ENCODE measurements around the gene CDC42BPA. TPM values are rescaled to one million over a fixed set of nuclear protein-coding genes. Genes with fewer than 3 reads are reported as not detected.
"Not testable (repeated sequence)": the region's sequence is repeated elsewhere in the genome, so short reads cannot be mapped to it uniquely, and the experiment has no call there.

The CDC42BPA gene
- total and polyA plus RNA-seq, 5 donors: 12.9 to 38.0 (median 36.5) TPM

DNA sequence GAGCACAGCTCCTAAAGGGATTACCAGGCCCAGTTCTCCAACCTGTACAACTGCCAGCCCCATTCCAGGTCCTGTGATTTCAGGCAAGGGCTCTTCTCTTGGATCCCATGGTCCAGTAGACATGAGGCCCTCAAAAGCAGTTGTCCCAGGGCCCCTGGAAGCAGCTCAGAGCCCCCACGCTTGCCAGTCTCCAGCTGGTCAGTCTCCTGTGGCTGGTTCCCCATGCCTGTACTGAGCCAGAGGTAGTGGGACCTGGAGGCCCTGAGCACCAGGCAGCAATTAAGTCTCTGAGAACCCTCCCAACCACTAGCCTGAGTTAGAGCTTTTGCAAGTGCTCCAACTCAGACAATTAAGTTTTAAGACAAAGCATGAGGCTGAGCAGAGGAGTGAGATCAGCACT, 36.9 kb downstream of the CDC42BPA start:
- 100% methylated on average over 1 of the region's 1 CpG for WGBS
- DNase-seq (no peak), ATAC-seq (peak in 1 of 2 donors; percentile 29)
- H3K9me3 ChIP-seq (ENCODE audit: control insufficient read depth, low read length): no peaks in the 10 kb centered on the region
- no peaks in the 10 kb centered on the region for H3K27me3 ChIP-seq (ENCODE audit: control insufficient read depth, insufficient read depth)
- H3K4me3 ChIP-seq (ENCODE audit: low read length): no peak overlapping the region
- no peak overlapping the region for H3K27ac ChIP-seq (ENCODE audit: low read length)
- intact Hi-C loops (cut with DNase I): no loop called here
- H3K4me1 ChIP-seq (ENCODE audit: control insufficient read depth, insufficient read depth, low read length): peaks cover 2% of the 10 kb centered on the region

DNA sequence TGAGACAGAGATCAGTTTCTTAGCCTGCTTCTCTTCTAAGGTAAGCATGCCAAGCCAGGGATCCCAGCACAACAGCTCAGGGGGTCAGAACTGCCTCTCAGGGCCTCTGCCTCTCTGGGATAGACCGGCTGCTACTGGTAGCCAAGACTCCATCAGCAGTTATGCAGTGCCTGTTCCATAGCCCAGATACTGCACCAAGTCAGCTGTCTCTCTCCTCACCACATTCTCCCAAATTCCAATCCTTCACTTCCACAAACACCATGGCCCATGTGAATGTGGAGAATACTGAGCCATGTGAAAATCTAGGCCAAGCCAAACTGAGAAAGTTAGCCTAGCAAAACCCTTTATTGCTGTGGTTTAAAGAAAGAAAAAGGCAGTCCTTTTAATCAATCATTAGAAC, 37.5 kb downstream of the CDC42BPA start:
- Histone ChIP-seq H3K4me3 (ENCODE audit: low read length) (no peak overlapping the region), H3K27me3 (ENCODE audit: control insufficient read depth, insufficient read depth) (no peaks in the 10 kb centered on the region), H3K27ac (ENCODE audit: low read length) (no peak overlapping the region), H3K4me1 (ENCODE audit: control insufficient read depth, insufficient read depth, low read length) (peaks cover 2% of the 10 kb centered on the region), H3K9me3 (ENCODE audit: control insufficient read depth, low read length) (no peaks in the 10 kb centered on the region)
- ATAC-seq (no peak), DNase-seq (no peak)
- intact Hi-C loops (cut with DNase I): no loop called here
- WGBS: 95% methylated on average over 1 of the region's 1 CpG

DNA sequence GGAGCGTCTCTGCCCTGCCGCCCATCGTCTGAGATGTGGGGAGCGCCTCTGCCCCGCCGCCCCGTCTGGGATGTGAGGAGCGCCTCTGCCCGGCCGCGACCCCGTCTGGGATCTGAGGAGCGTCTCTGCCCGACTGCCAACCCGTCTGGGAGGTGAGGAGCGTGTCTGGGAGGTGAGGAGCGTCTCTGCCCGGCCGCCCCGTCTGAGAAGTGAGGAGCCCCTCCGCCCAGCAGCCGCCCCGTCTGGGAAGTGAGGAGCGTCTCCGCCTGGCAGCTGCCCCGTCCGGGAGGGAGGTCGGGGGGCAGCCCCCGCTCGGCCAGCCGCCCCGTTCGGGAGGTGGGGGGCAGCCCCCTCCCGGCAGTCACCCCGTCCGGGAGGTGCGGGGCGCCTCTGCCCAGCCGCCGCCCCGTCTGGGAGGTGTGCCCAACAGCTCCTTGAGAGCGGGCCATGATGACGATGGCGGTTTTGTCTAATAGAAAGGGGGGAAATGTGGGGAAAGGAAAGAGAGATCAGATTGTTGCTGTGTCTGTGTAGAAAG, 42.1 kb downstream of the CDC42BPA start:
- ATAC-seq; H3K4me1 ChIP-seq (ENCODE audit: control insufficient read depth, insufficient read depth, low read length); H3K27ac ChIP-seq (ENCODE audit: low read length); intact Hi-C loops (cut with DNase I); H3K27me3 ChIP-seq (ENCODE audit: control insufficient read depth, insufficient read depth); H3K4me3 ChIP-seq (ENCODE audit: low read length); H3K9me3 ChIP-seq (ENCODE audit: control insufficient read depth, low read length): not testable (repeated sequence)
- WGBS: 96% methylated on average over 44 of the region's 44 CpGs
- DNase-seq: peak in 2 of 3 donors; percentile 26 to 59

DNA sequence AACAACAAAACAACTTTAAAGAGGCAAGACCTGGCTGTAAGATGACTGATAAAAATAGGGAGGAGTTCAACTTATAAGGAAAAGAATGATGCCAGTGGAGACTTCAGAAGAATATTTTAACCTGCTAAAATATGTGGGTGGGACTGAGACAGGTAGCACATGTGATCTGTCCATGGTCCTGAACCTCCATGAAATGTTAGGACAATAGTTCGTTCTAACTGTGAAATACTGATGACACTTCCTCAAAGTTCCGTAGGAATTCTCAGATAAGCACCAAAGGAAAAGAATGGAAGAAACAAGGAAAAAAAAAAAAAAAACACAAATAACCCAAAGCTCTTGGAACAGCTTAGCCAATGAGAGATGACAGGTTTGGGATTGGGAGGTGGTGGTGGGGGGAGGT, 44.7 kb downstream of the CDC42BPA start:
- ATAC-seq: no peak
- Histone ChIP-seq H3K4me1 (ENCODE audit: control insufficient read depth, insufficient read depth, low read length) (no peaks in the 10 kb centered on the region), H3K4me3 (ENCODE audit: low read length) (no peak overlapping the region), H3K27ac (ENCODE audit: low read length) (no peak overlapping the region), H3K27me3 (ENCODE audit: control insufficient read depth, insufficient read depth) (no peaks in the 10 kb centered on the region), H3K9me3 (ENCODE audit: control insufficient read depth, low read length) (no peaks in the 10 kb centered on the region)
- WGBS: 21% methylated on average over 2 of the region's 2 CpGs
- DNase-seq: no peak
- intact Hi-C loops (cut with DNase I): no loop called here

GRCh38 chr1:227272428-227272827, 45.9 kb downstream of the CDC42BPA start:
- H3K27ac ChIP-seq (ENCODE audit: low read length): no peak overlapping the region
- ATAC-seq (no peak), DNase-seq (no peak)
- intact Hi-C loops (cut with DNase I): no loop called here
- no peaks in the 10 kb centered on the region for H3K9me3 ChIP-seq (ENCODE audit: control insufficient read depth, low read length)
- H3K27me3 ChIP-seq (ENCODE audit: control insufficient read depth, insufficient read depth): no peaks in the 10 kb centered on the region
- H3K4me3 ChIP-seq (ENCODE audit: low read length): no peak overlapping the region
- no peaks in the 10 kb centered on the region for H3K4me1 ChIP-seq (ENCODE audit: control insufficient read depth, insufficient read depth, low read length)

DNA sequence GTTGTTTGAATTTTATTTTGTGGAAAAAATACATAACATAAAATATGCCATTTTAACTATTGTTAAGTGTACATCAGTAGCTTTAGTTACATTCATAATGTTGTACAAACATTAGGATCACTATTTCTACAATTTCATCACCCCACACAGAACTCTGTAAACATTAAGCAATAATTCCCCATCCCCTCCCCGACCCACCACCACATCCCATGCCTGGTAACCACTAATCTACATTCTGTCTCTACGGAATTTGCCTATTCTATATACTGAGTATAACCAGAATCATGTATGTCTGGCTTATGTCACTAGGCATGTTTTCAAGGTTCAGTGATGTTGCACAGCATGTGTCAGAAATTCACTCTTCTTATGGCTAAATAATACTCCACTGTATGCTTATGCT, 47.7 kb downstream of the CDC42BPA start:
- ATAC-seq (no peak), DNase-seq (no peak)
- Histone ChIP-seq H3K27ac (ENCODE audit: low read length) (no peak overlapping the region), H3K27me3 (ENCODE audit: control insufficient read depth, insufficient read depth) (no peaks in the 10 kb centered on the region), H3K4me3 (ENCODE audit: low read length) (no peak overlapping the region), H3K4me1 (ENCODE audit: control insufficient read depth, insufficient read depth, low read length) (no peaks in the 10 kb centered on the region), H3K9me3 (ENCODE audit: control insufficient read depth, low read length) (no peaks in the 10 kb centered on the region)
- intact Hi-C loops (cut with DNase I): no loop called here
- WGBS: 91% methylated on average over 2 of the region's 2 CpGs

DNA sequence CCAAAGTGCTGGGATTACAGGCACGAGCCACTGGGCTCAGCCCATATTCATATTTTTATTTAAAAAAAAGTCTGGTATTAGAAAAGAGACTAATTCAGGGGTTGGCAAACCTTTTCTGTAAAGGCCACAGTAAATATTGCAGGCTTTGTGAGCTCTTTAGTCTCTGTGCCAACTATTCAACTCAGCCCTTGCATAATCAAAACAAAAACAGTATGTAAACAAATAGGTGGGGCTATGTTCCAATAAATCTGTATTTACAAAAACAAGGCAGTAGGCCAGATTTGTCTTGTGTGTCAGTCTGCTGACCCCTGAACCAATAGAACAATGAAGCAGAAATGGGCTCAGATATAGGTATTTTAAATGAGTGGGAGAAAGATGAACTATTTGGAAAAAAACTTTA, 49.3 kb downstream of the CDC42BPA start:
- H3K27me3 ChIP-seq (ENCODE audit: control insufficient read depth, insufficient read depth): no peaks in the 10 kb centered on the region
- no peaks in the 10 kb centered on the region for H3K9me3 ChIP-seq (ENCODE audit: control insufficient read depth, low read length)
- intact Hi-C loops (cut with DNase I): no loop called here
- WGBS: 58% methylated on average over 1 of the region's 1 CpG
- DNase-seq (no peak), ATAC-seq (no peak)
- H3K27ac ChIP-seq (ENCODE audit: low read length): no peak overlapping the region
- H3K4me3 ChIP-seq (ENCODE audit: low read length): no peak overlapping the region
- H3K4me1 ChIP-seq (ENCODE audit: control insufficient read depth, insufficient read depth, low read length): no peaks in the 10 kb centered on the region

GRCh38 chr1:227265891-227266290, 52.4 kb downstream of the CDC42BPA start:
- 97% methylated on average over 3 of the region's 3 CpGs for WGBS
- DNase-seq (no peak), ATAC-seq (no peak)
- H3K27ac ChIP-seq (ENCODE audit: low read length): no peak overlapping the region
- no peaks in the 10 kb centered on the region for H3K27me3 ChIP-seq (ENCODE audit: control insufficient read depth, insufficient read depth)
- intact Hi-C loops (cut with DNase I): no loop called here
- H3K4me1 ChIP-seq (ENCODE audit: control insufficient read depth, insufficient read depth, low read length): no peaks in the 10 kb centered on the region
- no peaks in the 10 kb centered on the region for H3K9me3 ChIP-seq (ENCODE audit: control insufficient read depth, low read length)
- no peak overlapping the region for H3K4me3 ChIP-seq (ENCODE audit: low read length)

DNA sequence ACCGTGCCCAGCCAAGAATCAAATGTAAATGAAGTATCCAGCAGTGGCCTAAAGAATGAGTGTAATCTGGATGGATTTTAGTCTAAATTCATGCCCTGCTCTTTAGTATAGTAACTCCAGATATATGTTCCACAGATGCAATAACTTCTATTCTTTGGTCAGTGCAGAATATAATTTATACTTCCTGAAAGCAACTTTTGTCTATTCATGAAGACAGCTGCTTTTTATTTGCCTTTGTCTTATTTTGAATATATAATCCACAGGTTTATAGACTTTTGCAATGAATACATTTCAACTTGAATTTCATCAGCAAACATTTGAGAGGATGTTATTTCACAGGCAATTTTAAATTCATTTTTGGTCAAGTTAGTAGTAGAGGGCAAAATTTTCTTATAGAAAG, 54.4 kb downstream of the CDC42BPA start:
- WGBS: 87% methylated on average over 1 of the region's 1 CpG
- Histone ChIP-seq H3K4me3 (ENCODE audit: low read length) (no peak overlapping the region), H3K27ac (ENCODE audit: low read length) (no peak overlapping the region), H3K4me1 (ENCODE audit: control insufficient read depth, insufficient read depth, low read length) (peaks cover 3% of the 10 kb centered on the region), H3K27me3 (ENCODE audit: control insufficient read depth, insufficient read depth) (no peaks in the 10 kb centered on the region), H3K9me3 (ENCODE audit: control insufficient read depth, low read length) (no peaks in the 10 kb centered on the region)
- DNase-seq (no peak), ATAC-seq (no peak)
- intact Hi-C loops (cut with DNase I): no loop called here

GRCh38 chr1:227261501-227261900, 56.8 kb downstream of the CDC42BPA start:
- Histone ChIP-seq H3K27ac (ENCODE audit: low read length) (no peak overlapping the region), H3K27me3 (ENCODE audit: control insufficient read depth, insufficient read depth) (no peaks in the 10 kb centered on the region), H3K4me3 (ENCODE audit: low read length) (no peak overlapping the region), H3K4me1 (ENCODE audit: control insufficient read depth, insufficient read depth, low read length) (peaks cover 3% of the 10 kb centered on the region), H3K9me3 (ENCODE audit: control insufficient read depth, low read length) (no peaks in the 10 kb centered on the region)
- intact Hi-C loops (cut with DNase I): no loop called here
- WGBS: 91% methylated on average over 2 of the region's 2 CpGs
- no peak for DNase-seq
- no peak for ATAC-seq

- no peak for ATAC-seq
- intact Hi-C loops (cut with DNase I): no loop called here
Measured at GRCh38 chr1:227260433-227260832, 57.9 kb downstream of the CDC42BPA start.

GRCh38 chr1:227257964-227258363, 60.3 kb downstream of the CDC42BPA start:
- Histone ChIP-seq H3K27ac (ENCODE audit: low read length) (no peak overlapping the region), H3K4me1 (ENCODE audit: control insufficient read depth, insufficient read depth, low read length) (peaks cover 3% of the 10 kb centered on the region), H3K9me3 (ENCODE audit: control insufficient read depth, low read length) (no peaks in the 10 kb centered on the region), H3K27me3 (ENCODE audit: control insufficient read depth, insufficient read depth) (no peaks in the 10 kb centered on the region), H3K4me3 (ENCODE audit: low read length) (no peak overlapping the region)
- WGBS: 88% methylated on average over 7 of the region's 7 CpGs
- intact Hi-C loops (cut with DNase I): no loop called here
- no peak for DNase-seq
- ATAC-seq: no peak

More at GRCh38 chr1:227260433-227260832, 57.9 kb downstream of the CDC42BPA start:
- H3K4me3 ChIP-seq (ENCODE audit: low read length): no peak overlapping the region
- no peak overlapping the region for H3K27ac ChIP-seq (ENCODE audit: low read length)
- DNase-seq: no peak
- H3K27me3 ChIP-seq (ENCODE audit: control insufficient read depth, insufficient read depth): no peaks in the 10 kb centered on the region
- WGBS: 81% methylated on average over 2 of the region's 2 CpGs
- peaks cover 3% of the 10 kb centered on the region for H3K4me1 ChIP-seq (ENCODE audit: control insufficient read depth, insufficient read depth, low read length)
- H3K9me3 ChIP-seq (ENCODE audit: control insufficient read depth, low read length): no peaks in the 10 kb centered on the region
